SK-N-MC (cell line): Measurements from ENCODE around the gene MACROD2.
"Not testable (repeated sequence)": the region's sequence is repeated elsewhere in the genome, so short reads cannot be mapped to it uniquely, and the experiment has no call there.

ENCODE experiments used
- DNase-seq: peaks from one replicate; pipeline ENCODE4 v3.0.0-alpha.2; 2011; ENCODE audit warnings: low read depth, low spot score
- H3K27ac ChIP-seq: fragments of 200-600 bp; sonication (generic); 2 replicates; pipeline ENCODE4 v1.5.1; 2016; ENCODE audit warnings: mixed run types
- H3K36me3 ChIP-seq: fragments of 200-600 bp; sonication (generic); 2 replicates; pipeline ENCODE4 v1.6.1; 2017; ENCODE audit warnings: antibody characterized with exemption, low read length, mixed read lengths; ENCODE audit not compliant: insufficient read depth
- H3K4me3 ChIP-seq: fragments of 200-600 bp; sonication (generic); 2 replicates; pipeline ENCODE4 v1.5.1; 2016
- H3K9ac ChIP-seq: fragments of 200-600 bp; sonication (generic); 2 replicates; pipeline ENCODE4 v1.8.0; 2017; ENCODE audit warnings: mixed run types, mixed read lengths; ENCODE audit not compliant: insufficient read length
- H3K9me3 ChIP-seq: fragments of 200-600 bp; sonication (generic); 2 replicates; pipeline ENCODE4 v1.6.1; 2017; ENCODE audit warnings: low read depth, mild to moderate bottlenecking, antibody characterized with exemption, low read length, moderate library complexity, mixed read lengths
- EZH2 ChIP-seq: fragments of 200-600 bp; sonication (generic); IDR thresholded peaks from one replicate; pipeline ENCODE4 v1.6.1; 2017; ENCODE audit warnings: antibody characterized with exemption
- FOXP2 ChIP-seq: optimal IDR thresholded peaks from 2 replicates; pipeline ENCODE3; 2011; ENCODE audit warnings: mild to moderate bottlenecking, moderate library complexity; ENCODE audit not compliant: insufficient read depth; ENCODE audit errors: extremely low read length, control extremely low read depth
- POLR2AphosphoS5 ChIP-seq: IDR thresholded peaks from 2 replicates; pipeline ENCODE4 v1.6.1; 2012; ENCODE audit warnings: mild to moderate bottlenecking, low read depth, low read length, borderline replicate concordance

MACROD2 gene

DNA sequence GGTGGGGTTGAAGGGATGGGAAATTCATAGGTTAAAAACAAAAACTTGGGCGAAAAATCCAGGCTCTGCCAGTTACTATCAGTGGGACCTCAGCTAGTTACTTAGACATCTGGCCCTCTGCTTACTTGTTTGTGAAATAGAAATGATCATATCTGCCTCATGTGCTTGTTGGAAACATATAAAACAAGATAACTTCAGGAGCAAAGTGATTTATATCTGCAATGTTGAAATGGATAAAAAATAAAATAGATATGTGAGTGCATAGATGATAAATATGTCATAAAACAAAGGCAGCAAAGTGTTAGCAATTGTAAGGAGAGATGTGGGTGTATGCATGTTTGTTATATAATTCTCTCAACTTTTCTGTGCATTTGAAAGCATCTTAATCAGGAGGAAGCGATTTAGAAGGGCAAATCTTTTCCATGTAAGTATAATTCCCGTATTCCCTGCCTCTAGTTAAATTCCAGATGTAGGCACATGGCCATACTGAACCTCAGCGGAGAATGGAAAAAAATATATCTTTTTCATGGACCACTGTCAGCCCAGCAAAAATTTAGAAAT lies 921.1 kb downstream of the MACROD2 start:
- TF ChIP-seq FOXP2 (no peak), EZH2 (no peak), POLR2AphosphoS5 (no peak)
- Histone ChIP-seq H3K9ac (no peak overlapping the region), H3K36me3 (no peaks in the 10 kb centered on the region), H3K27ac (no peak overlapping the region), H3K4me3 (no peak overlapping the region), H3K9me3 (no peaks in the 10 kb centered on the region)
- DNase-seq, result no peak

DNA sequence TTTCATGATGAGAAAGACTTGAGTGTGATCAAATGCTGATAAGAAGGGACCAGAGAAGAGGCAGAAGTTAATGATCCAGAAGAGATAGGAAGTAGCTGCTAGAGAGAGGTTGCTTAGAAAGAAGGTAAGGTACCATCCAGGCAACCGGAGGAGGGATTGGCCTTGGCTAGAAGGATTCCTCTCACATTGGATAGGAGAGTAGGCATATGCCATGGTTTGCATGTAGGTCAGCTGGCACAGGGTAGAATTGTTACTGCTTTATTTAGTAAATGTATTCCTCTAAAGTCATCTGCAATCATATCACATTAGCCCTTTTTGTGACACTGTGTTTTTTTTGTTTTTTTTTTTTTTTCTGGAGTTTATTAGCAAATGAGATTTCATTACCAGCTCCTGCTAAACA lies 923.0 kb downstream of the MACROD2 start:
- Histone ChIP-seq H3K4me3 (no peak overlapping the region), H3K9me3 (no peaks in the 10 kb centered on the region), H3K9ac (no peak overlapping the region), H3K36me3 (no peaks in the 10 kb centered on the region), H3K27ac (no peak overlapping the region)
- DNase-seq, result no peak
- no peak for TF ChIP-seq FOXP2
- TF ChIP-seq EZH2, result no peak
- no peak for TF ChIP-seq POLR2AphosphoS5

- Histone ChIP-seq H3K27ac (no peak overlapping the region), H3K9ac (no peak overlapping the region)
Measured at GRCh38 chr20:14918976-14919375, 923.7 kb downstream of the MACROD2 start.

GRCh38 chr20:14919501-14920081 lies 924.3 kb downstream of the MACROD2 start:
- no peak overlapping the region for H3K9ac ChIP-seq
- H3K36me3 ChIP-seq, result no peaks in the 10 kb centered on the region
- H3K27ac ChIP-seq, result no peak overlapping the region
- H3K9me3 ChIP-seq, result no peaks in the 10 kb centered on the region
- TF ChIP-seq EZH2 (no peak), POLR2AphosphoS5 (no peak), FOXP2 (no peak)
- no peak overlapping the region for H3K4me3 ChIP-seq
- DNase-seq, result no peak

More at GRCh38 chr20:14918976-14919375, 923.7 kb downstream of the MACROD2 start:
- no peaks in the 10 kb centered on the region for H3K9me3 ChIP-seq
- no peak for DNase-seq
- TF ChIP-seq POLR2AphosphoS5 (no peak), EZH2 (no peak), FOXP2 (no peak)
- no peak overlapping the region for H3K4me3 ChIP-seq
- no peaks in the 10 kb centered on the region for H3K36me3 ChIP-seq

- TF ChIP-seq FOXP2 (no peak), EZH2 (no peak), POLR2AphosphoS5 (no peak)
- no peak overlapping the region for H3K27ac ChIP-seq
- H3K9ac ChIP-seq, result no peak overlapping the region
- no peak overlapping the region for H3K4me3 ChIP-seq
- no peak for DNase-seq
- no peaks in the 10 kb centered on the region for H3K36me3 ChIP-seq
- no peaks in the 10 kb centered on the region for H3K9me3 ChIP-seq
Measured at GRCh38 chr20:14921513-14921912, 926.2 kb downstream of the MACROD2 start.

- TF ChIP-seq FOXP2, result no peak
- no peak for TF ChIP-seq EZH2
- no peak for TF ChIP-seq POLR2AphosphoS5
- no peak for DNase-seq
- no peak overlapping the region for H3K9ac ChIP-seq
- no peaks in the 10 kb centered on the region for H3K9me3 ChIP-seq
- H3K4me3 ChIP-seq, result no peak overlapping the region
- no peak overlapping the region for H3K27ac ChIP-seq
- H3K36me3 ChIP-seq, result no peaks in the 10 kb centered on the region
Measured at GRCh38 chr20:14922503-14923267, 927.4 kb downstream of the MACROD2 start.

- Histone ChIP-seq H3K9ac (no peak overlapping the region), H3K9me3 (no peaks in the 10 kb centered on the region), H3K4me3 (no peak overlapping the region), H3K36me3 (no peaks in the 10 kb centered on the region), H3K27ac (no peak overlapping the region)
- DNase-seq, result no peak
- no peak for TF ChIP-seq EZH2
- TF ChIP-seq POLR2AphosphoS5, result no peak
- no peak for TF ChIP-seq FOXP2
Measured at GRCh38 chr20:14924433-14924832, 929.1 kb downstream of the MACROD2 start.

DNA sequence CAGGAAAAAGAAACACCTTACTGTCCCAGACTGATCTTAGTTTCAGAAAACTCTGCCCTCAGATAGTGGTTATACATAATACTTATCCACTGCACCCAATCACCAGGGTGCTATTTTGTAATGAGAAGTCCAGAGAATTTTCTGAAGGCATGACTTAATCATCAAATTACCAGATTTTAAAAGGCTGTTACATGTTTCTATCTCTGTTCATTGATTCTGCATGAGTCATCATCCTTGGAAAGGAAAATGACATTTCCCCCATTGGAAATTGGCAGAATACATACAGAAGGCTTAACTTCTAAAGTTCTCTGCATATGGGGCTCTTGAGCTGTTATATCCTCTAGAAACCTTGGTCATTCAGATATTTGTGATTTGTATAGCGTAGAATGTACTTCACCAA lies 930.0 kb downstream of the MACROD2 start:
- Histone ChIP-seq H3K9me3 (no peaks in the 10 kb centered on the region), H3K27ac (no peak overlapping the region), H3K36me3 (no peaks in the 10 kb centered on the region), H3K9ac (no peak overlapping the region), H3K4me3 (no peak overlapping the region)
- no peak for DNase-seq
- TF ChIP-seq EZH2 (no peak), POLR2AphosphoS5 (no peak)

GRCh38 chr20:14926436-14926835 lies 931.1 kb downstream of the MACROD2 start:
- not testable (repeated sequence) for H3K27ac ChIP-seq, H3K9ac ChIP-seq, H3K36me3 ChIP-seq, H3K4me3 ChIP-seq, DNase-seq, H3K9me3 ChIP-seq
